Measurements from ENCODE around the gene BMP6.

GRCh38 chr6:7866526-7866925 is 140.6 kb downstream of the BMP6 start:
- no peak for TF ChIP-seq CTCF (IDR thresholded peaks at IDR 0.05)
- TF ChIP-seq POLR2A (IDR thresholded peaks at IDR 0.05): no peak

All from ovary (tissue), 3 donors.